ENCODE data around the gene GPR142.
"Not testable (repeated sequence)": the region's sequence is repeated elsewhere in the genome, so short reads cannot be mapped to it uniquely, and the experiment has no call there.

The GPR142 gene

GRCh38 chr17:74390680-74391653 is 23.7 kb downstream of the GPR142 start:
- DNase-seq: no peak

GRCh38 chr17:74391771-74392170 is 24.5 kb downstream of the GPR142 start:
- no peak for DNase-seq

GRCh38 chr17:74392848-74393247 is 25.5 kb downstream of the GPR142 start:
- no peak for DNase-seq

GRCh38 chr17:74393346-74393942 is 26.1 kb downstream of the GPR142 start:
- peak in 25 of 58 donors; percentile 5 to 65 (median 24) for DNase-seq

GRCh38 chr17:74394275-74394950 is 27.1 kb downstream of the GPR142 start:
- DNase-seq: no peak

GRCh38 chr17:74394977-74395376 is 27.7 kb downstream of the GPR142 start:
- DNase-seq: no peak

- no peak for DNase-seq
Measured at GRCh38 chr17:74396567-74396966, 29.3 kb downstream of the GPR142 start.

GRCh38 chr17:74402048-74402447 is 34.7 kb downstream of the GPR142 start:
- DNase-seq: no peak

- no peak for DNase-seq
Measured at GRCh38 chr17:74403512-74404137, 36.3 kb downstream of the GPR142 start.

GRCh38 chr17:74404218-74404617 is 36.9 kb downstream of the GPR142 start:
- DNase-seq: no peak

- DNase-seq: no peak
Measured at GRCh38 chr17:74404789-74405188, 37.5 kb downstream of the GPR142 start.

GRCh38 chr17:74405311-74405710 is 38.0 kb downstream of the GPR142 start:
- not testable (repeated sequence) for DNase-seq

GRCh38 chr17:74407384-74407783 is 40.1 kb downstream of the GPR142 start:
- DNase-seq: no peak

GRCh38 chr17:74408262-74408661 is 41.0 kb downstream of the GPR142 start:
- no peak for DNase-seq

- no peak for DNase-seq
Measured at GRCh38 chr17:74408815-74409214, 41.5 kb downstream of the GPR142 start.

GRCh38 chr17:74410001-74410443 is 42.7 kb downstream of the GPR142 start:
- no peak for DNase-seq

- no peak for DNase-seq
Measured at GRCh38 chr17:74412581-74412980, 45.3 kb downstream of the GPR142 start.

GRCh38 chr17:74413491-74413890 is 46.2 kb downstream of the GPR142 start:
- DNase-seq: no peak

GRCh38 chr17:74414510-74414909 is 47.2 kb downstream of the GPR142 start:
- DNase-seq: no peak

- no peak for DNase-seq
Measured at GRCh38 chr17:74415608-74416396, 48.5 kb downstream of the GPR142 start.

All from anterior cingulate cortex (tissue), 58 donors.